HCEC 1CT (cell line): ENCODE data around the gene FLVCR2.
A peak's percentile ranks its signal among the peaks of the same experiment; 100 is the strongest.
"Not testable (repeated sequence)": the region's sequence is repeated elsewhere in the genome, so short reads cannot be mapped to it uniquely, and the experiment has no call there.

Source experiments
- DNase-seq: peaks from one replicate; pipeline ENCODE4 v3.0.0-alpha.2; 2017

Gene FLVCR2

GRCh38 chr14:75600100-75600499, 21.7 kb downstream of the FLVCR2 start:
- DNase-seq = not testable (repeated sequence)

GRCh38 chr14:75601061-75601460, 22.6 kb downstream of the FLVCR2 start:
- not testable (repeated sequence) for DNase-seq

DNA sequence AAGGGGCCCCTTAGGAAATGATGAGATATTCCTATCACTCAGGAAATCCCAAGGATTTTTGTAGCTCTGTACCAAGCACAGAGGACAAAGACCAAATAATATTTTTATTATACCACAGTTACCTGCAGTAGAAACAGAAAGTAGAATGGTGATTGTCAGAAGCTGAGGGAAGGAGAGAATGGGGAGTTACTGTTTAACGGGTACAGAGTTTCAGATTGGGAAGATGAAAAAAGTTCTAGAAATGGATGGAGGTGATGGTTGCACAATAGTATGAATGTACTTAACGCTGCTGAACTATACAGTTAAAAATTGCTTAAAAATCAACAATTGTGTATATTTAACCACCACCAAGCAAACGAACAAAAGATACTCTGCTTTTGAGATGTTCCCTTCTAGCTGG, 24.1 kb downstream of the FLVCR2 start:
- no peak for DNase-seq

GRCh38 chr14:75604979-75605851, 26.8 kb downstream of the FLVCR2 start:
- DNase-seq = no peak

DNA sequence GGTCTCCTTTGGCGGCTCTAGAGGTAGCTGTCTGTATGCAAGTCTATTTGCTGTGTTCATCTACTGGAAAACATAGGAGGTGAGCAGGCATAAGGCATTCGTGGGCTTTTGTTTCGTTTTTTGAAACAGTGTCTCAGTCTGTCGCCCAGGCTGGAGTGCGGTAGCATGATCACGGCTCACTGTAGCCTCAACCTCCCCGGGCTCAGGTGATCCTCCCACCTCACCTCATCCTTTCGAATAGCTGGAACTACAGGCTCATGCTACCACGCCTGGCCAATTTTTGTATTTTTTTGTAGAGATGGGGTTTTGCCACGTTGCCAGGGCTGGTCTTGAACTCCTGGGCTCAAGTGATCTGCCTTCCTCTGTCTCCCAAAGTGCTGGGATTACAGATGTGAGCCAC, 27.5 kb downstream of the FLVCR2 start:
- no peak for DNase-seq

GRCh38 chr14:75607044-75607443, 28.6 kb downstream of the FLVCR2 start:
- DNase-seq = no peak

DNA sequence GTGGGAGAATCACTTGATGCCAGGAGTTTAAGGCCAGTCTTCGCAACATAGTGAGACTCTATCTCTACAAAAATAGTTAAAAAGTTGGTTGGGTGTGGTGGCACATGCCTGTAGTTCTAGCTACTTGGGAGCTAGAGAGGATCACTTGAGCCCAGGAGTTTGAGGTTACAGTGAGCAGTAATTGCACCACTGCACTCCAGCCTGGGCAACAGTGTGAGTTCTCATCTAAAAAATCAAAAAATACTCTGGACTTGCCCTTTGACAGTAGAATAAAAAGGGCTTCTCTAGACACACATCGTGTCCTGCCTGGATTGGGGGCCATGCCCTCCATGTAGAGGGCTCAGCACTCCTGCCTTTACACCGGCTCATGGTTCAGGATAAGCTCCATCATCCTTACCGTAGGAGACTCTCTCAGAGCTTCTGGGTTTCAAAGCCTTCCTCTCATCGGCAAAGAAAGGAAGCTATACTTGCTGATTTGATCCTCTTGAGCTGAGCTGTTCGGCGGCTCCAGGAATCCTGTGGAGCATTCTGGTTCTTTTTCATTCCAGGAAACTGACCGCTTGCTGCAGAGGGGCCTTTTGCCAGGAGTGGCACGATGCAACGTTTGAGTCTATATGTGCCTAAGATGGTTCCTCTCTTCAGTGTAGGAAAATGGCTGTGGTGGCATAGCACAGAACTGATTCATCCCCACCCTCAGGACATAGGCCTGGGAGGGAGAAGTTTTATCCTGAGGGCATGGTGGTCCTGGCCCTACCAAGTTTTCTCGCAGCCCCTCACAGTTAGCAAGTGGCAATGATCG, 29.6 kb downstream of the FLVCR2 start:
- no peak for DNase-seq

DNA sequence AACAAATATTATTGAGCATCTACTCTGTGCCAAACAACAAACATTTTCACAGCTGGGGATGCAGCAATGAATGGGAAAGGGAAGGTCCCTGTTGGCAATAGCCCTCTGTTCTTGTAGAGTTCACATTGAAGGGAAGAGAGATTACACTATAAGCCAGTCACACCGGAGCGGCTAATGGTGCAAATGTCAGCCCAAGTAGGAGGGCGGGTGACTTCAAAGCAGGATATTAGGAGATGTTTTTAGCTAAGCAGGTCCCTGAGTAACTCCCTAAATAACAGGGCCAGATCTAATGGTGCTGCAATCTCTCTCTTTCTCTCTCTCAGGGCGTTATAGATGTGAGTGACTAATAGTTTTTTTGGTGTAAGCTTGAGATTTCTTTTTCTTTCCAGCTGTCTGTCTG, 30.7 kb downstream of the FLVCR2 start:
- no peak for DNase-seq

- DNase-seq = peak; percentile 9
Observed at GRCh38 chr14:75609606-75610475, 31.4 kb downstream of the FLVCR2 start.

- peak; percentile 38 for DNase-seq
Observed at GRCh38 chr14:75610834-75611233, 32.4 kb downstream of the FLVCR2 start.

DNA sequence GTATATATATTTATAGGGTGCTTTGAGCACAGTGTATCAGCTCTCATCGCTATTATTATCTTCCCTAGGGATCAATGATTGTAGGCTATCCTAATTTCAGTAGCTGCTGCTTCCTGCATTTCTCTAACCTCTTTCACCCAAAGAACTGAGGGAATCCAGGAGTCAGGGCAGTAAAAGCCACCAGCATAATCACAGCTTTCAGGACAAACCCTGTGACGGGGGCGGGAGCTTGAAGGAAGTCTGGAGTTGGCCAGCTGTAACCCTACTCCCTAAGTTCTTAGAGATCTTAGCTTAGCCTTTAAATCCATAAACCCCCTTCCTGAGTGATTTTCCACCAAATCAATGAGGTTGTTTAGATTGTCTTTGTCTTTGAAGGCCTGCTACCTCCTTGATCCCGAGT, 33.7 kb downstream of the FLVCR2 start:
- DNase-seq = no peak

DNA sequence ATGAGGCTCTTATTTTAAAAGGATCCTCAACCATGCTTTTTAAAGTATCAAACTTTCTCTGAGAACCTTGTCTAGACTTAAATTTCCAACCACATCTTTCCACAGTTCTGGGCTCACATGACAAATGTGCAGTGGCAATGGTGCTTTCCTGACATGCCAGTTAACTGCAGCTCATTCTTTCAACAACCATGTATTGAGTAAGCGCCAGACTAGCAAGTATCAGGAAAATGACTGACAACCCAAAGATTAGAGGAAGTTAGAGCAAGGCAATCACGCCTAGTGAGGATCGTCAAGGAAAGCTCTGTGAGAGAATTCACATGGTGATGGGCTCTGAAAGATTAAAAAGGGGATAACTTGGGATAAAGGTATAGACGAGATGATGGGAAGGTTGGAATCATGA, 35.8 kb downstream of the FLVCR2 start:
- no peak for DNase-seq

- no peak for DNase-seq
Observed at GRCh38 chr14:75615200-75615599, 36.8 kb downstream of the FLVCR2 start.

DNA sequence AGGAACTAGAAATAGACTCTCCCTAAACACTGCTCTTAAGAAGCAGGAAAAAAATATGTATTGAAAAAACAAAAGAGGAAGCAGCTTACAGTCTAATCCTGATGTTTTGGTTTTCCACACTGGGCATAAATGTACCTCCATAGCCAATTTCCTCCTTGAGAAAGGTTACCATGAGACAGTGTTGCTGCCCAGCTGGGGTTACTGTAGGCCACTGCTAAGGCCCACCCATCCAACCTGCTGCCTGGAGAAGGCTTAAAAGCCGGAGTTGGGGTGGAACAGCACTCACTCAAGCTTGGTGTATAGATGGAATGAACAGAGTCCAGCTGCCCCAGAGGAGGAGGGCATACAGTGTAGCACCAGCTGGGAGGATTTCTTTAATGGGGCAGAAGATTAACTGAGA, 41.1 kb downstream of the FLVCR2 start:
- DNase-seq = no peak

GRCh38 chr14:75625034-75625433, 46.6 kb downstream of the FLVCR2 start:
- DNase-seq = no peak

DNA sequence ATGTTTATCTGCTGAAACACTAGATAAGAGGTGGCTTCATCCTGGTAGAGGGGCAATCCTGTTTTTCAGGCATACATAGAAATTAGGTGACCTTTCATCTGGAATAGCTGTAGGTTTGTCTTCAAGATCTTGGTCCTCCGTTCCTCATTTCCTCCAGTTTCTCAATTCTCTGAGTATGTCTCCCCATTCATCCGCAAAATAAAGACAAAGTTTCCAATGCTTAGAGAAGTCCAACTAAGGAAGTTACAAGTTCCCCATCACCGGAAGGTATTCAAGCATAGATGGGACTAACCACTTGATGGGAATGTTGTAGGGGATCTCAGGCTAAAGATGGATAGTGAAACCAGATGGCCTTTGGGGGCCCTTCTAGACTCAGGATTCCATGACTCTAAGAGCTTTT, 48.0 kb downstream of the FLVCR2 start:
- no peak for DNase-seq

DNA sequence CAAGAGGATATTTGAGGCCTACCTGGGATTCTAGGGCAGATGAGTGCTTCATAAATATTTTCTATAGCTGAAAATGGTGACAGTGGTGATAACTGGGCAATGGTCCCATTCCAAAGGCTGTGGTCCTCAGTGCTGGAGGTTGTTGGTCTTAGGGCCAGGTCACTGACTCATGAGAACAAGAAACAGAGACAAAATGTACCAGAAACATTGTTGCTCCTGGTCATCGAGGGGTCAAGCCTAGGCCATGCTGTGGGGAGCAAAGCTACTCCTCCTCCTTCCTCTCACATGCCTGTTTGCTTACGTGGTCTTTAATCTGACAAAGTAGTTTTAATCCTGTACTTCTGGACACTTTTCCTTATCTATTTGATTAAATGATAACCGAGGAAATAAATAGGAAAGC, 48.4 kb downstream of the FLVCR2 start:
- peak; percentile 39 for DNase-seq

DNA sequence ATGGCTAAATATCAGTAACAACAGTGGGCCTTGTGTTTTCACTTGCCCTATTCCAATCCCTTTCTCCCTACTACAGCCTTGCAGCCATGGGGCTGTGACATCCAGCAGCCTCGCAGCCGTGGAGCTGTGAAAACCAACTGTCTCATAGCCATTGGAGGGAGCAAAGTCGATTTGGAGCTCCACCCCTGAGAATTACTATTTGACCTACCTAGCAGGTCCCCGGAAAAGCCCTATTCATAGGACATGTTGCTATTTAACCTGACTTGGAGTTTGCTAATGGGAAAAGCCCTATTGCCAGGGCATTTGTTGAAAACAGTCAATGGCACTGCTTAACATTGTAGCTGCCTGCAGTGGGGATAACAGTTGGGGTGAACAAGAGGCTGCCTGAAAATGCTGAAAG, 49.0 kb downstream of the FLVCR2 start:
- DNase-seq = no peak

DNA sequence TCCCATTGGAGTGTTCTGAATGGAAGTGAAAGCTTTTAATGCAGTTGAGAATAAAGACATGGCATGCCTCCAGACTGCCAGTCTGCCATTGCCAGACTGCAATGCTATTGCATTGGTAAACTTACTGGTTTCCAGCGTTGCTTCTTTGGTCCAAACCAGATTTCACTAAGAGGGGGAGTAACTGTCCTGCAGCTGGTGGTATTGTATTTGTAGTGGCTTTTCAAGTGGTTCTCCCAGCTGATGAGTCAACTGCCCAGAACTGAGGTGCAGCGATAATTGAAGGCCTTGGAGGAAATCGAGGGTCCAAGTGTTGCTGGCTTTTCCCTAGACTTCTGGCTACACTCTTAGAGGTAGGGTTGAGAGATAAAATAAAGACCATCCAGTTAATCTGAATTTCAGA, 50.4 kb downstream of the FLVCR2 start:
- no peak for DNase-seq

GRCh38 chr14:75630695-75631452, 52.5 kb downstream of the FLVCR2 start:
- no peak for DNase-seq

- DNase-seq = no peak
Observed at GRCh38 chr14:75631453-75631831, 53.0 kb downstream of the FLVCR2 start.

DNA sequence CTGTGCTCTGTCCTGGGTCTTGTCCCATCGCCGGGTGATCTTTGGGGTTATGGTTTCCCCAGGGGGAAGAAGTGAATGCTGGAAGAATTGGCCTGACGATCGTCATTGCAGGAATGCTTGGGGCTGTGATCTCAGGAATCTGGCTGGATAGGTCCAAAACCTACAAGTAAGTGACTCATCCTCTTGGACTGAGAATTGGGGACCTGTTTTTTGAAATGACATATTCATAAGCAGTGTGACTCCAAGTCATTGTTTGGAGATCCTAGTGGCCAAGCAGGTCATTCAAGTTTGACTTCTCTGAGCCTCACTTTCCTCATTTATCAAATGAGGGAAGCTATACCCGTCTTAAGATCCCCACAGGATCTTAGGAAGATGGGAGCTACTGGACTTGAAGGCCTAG, 56.4 kb downstream of the FLVCR2 start:
- no peak for DNase-seq
